Prostate gland (tissue), 2 donors: ENCODE results near the gene RPL27A. TPM values are rescaled to one million over a fixed set of nuclear protein-coding genes. Genes with fewer than 3 reads are reported as not detected.

Experiments used
- DNase-seq: peaks from one replicate; pipeline ENCODE4 v3.0.0-alpha.2; 2019; ENCODE audit warnings: low spot score
- H3K27ac ChIP-seq, 2 donors: fragments of 200-600 bp; sonication (generic); 2 replicates each; pipeline ENCODE4 v1.5.1; 2017 to 2019
- H3K27me3 ChIP-seq: fragments of 200-600 bp; sonication (generic); replicated peaks from 2 replicates; pipeline ENCODE4 v1.5.1; 2019; ENCODE audit not compliant: insufficient read depth
- H3K36me3 ChIP-seq, 2 donors: fragments of 200-600 bp; sonication (generic); 1 replicate in 1 of 2; 2 replicates in 1 of 2; pipeline versions ENCODE4 v1.5.1 to v1.8.1; 2017 to 2019
- H3K4me1 ChIP-seq: fragments of 200-600 bp; sonication (generic); replicated peaks from 2 replicates; pipeline ENCODE4 v1.5.1; 2019
- H3K4me3 ChIP-seq, 2 donors: fragments of 200-600 bp; sonication (generic); 2 replicates each; pipeline ENCODE4 v1.5.1; 2017 to 2019
- H3K9me3 ChIP-seq: fragments of 200-600 bp; sonication (generic); 2 replicates; pipeline ENCODE4 v1.5.1; 2017
- POLR2A ChIP-seq: fragments of 450-650 bp; IDR thresholded peaks from one replicate; pipeline ENCODE4 v1.6.1; 2016; ENCODE audit warnings: antibody characterized with exemption, mild to moderate bottlenecking
- POLR2AphosphoS5 ChIP-seq: sonication (generic); formaldehyde crosslinking; IDR thresholded peaks from one replicate; pipeline ENCODE4 v1.6.1; 2017; ENCODE audit warnings: antibody characterized with exemption
- WGBS: methylation state at CpG from one replicate; pipeline ENCODE4 v1.1.5; 2018; 5-methylcytosine and 5-hydroxymethylcytosine counted together
- intact Hi-C: fragments of 100-400 bp; cut with DNase I; formaldehyde crosslinking; loops from one replicate; pipeline ENCODE4 v1.14.2; 2022
- total RNA-seq, 2 donors: library from RNA; depleted of rRNA; stranded (reverse); fragments of >200 nt; gene quantifications; one replicate each; pipeline ENCODE4 v1.1.0, GENCODE V29; 2016
- TF ChIP-seq, protein P1 (sequence below), 4 experiments: fragments of 200-600 bp in 2 of 4; fragments of 450-650 bp in 2 of 4; sonication (generic) in 2 of 4; IDR thresholded peaks; 1 replicate in 3 of 4; 2 replicates in 1 of 4; pipeline ENCODE4 v1.5.1; 2016 to 2019; ENCODE audit warnings: antibody characterized with exemption in 4 of 4, mild to moderate bottlenecking in 2 of 4, moderate library complexity in 2 of 4

RPL27A gene
- total RNA-seq, 2 donors from 2014 or later = 693 to 1,360 TPM

- Histone ChIP-seq H3K4me1 (no peaks in the 10 kb centered on the region), H3K27me3 (no peaks in the 10 kb centered on the region), H3K36me3 (no peaks in the 10 kb centered on the region), H3K9me3 (no peaks in the 10 kb centered on the region), H3K4me3 (no peak overlapping the region), H3K27ac (no peak overlapping the region)
- DNase-seq = no peak
- WGBS = 39% methylated on average over 5 of the region's 5 CpGs
- TF ChIP-seq, protein P1, sequence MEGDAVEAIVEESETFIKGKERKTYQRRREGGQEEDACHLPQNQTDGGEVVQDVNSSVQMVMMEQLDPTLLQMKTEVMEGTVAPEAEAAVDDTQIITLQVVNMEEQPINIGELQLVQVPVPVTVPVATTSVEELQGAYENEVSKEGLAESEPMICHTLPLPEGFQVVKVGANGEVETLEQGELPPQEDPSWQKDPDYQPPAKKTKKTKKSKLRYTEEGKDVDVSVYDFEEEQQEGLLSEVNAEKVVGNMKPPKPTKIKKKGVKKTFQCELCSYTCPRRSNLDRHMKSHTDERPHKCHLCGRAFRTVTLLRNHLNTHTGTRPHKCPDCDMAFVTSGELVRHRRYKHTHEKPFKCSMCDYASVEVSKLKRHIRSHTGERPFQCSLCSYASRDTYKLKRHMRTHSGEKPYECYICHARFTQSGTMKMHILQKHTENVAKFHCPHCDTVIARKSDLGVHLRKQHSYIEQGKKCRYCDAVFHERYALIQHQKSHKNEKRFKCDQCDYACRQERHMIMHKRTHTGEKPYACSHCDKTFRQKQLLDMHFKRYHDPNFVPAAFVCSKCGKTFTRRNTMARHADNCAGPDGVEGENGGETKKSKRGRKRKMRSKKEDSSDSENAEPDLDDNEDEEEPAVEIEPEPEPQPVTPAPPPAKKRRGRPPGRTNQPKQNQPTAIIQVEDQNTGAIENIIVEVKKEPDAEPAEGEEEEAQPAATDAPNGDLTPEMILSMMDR (IDR thresholded peaks at IDR 0.05) = no peak
- no peak for TF ChIP-seq POLR2AphosphoS5
- no peak for TF ChIP-seq POLR2A
- intact Hi-C loops = no loop called here
These were observed 42.2 kb upstream of the RPL27A start for GRCh38 chr11:8640267-8640906.

DNA sequence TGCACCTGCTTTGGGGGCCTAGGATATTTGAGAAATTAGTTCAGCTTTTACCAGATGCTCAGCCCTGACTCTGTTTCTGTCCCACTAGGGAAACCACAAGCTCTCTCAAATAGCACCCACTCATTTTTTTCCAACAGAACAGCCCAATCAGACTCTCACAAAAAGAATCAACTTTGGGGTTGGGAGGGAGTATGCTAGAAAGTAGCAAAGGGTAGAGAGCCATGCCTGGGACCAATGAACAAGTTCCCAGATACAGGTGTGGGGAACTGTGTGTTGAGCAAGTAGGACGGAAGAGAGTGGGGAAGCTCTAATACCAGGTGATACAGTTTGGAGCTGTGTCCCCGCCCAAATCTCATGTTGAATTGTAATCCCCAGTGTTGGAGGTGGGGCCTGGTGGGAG, 41.3 kb upstream of the RPL27A start:
- H3K4me1 ChIP-seq = no peaks in the 10 kb centered on the region
- H3K4me3 ChIP-seq = no peak overlapping the region
- DNase-seq = no peak
- no peak overlapping the region for H3K27ac ChIP-seq
- TF ChIP-seq, protein P1 (IDR thresholded peaks at IDR 0.05) = no peak
- TF ChIP-seq POLR2AphosphoS5 (no peak), POLR2A (no peak)
- H3K27me3 ChIP-seq = no peaks in the 10 kb centered on the region
- H3K9me3 ChIP-seq = no peaks in the 10 kb centered on the region
- H3K36me3 ChIP-seq = no peaks in the 10 kb centered on the region
- WGBS = 100% methylated on average over 2 of the region's 2 CpGs
- intact Hi-C loops = no loop called here

DNA sequence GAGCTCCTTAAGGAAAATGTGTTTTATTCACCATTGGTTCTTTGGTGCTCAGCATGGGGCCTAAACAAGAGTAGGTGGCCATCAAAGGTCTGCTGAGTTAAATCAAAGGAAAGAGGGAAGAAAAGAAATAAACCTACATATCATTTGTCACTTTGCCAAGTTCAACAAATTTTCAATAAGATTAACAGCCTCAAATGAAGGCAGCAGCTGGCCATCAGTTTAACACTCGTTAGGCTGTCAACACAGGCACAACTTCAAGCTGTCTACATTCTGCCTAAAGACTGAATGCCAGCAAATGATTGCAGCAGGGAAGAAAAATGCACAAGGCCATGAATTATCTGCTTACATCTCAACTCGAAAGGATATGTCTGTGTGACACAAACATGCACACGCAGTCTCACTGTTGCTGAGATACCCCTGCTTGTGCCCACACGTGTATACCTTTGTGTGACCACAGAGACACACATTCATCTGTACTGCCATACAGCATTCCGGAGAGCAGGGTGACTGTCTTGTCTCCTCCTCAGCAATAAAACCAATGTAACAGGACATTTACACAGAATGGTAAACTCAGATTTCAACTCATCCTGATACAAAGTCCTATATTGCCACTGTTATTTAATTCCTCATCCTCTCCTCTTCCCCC, 40.3 kb upstream of the RPL27A start:
- DNase-seq = no peak
- no peaks in the 10 kb centered on the region for H3K36me3 ChIP-seq
- TF ChIP-seq POLR2AphosphoS5 (no peak), POLR2A (no peak)
- TF ChIP-seq, protein P1 (IDR thresholded peaks at IDR 0.05) = no peak
- no peak overlapping the region for H3K27ac ChIP-seq
- no peaks in the 10 kb centered on the region for H3K9me3 ChIP-seq
- intact Hi-C loops = no loop called here
- H3K4me3 ChIP-seq = no peak overlapping the region
- WGBS = 62% methylated on average over 5 of the region's 5 CpGs
- no peaks in the 10 kb centered on the region for H3K27me3 ChIP-seq
- H3K4me1 ChIP-seq = no peaks in the 10 kb centered on the region

DNA sequence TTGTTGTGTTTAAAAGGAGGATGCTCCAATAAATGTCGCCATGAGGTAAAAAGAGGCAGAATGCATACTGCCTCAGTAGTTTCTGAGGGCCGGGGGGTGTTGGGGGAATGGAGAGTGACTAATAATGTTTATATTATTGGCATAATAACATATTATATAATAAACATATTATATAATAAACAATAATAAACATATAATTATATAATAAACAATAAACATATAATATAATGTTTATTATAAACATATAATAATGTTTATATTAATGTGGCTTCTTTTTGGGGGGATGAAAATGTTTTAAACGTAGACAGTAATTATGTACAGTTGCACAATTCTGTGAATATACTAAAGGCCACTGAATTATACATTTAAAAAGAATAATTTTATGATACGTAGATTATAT, 35.7 kb upstream of the RPL27A start:
- no peaks in the 10 kb centered on the region for H3K9me3 ChIP-seq
- TF ChIP-seq POLR2A = no peak
- TF ChIP-seq, protein P1 (IDR thresholded peaks at IDR 0.05) = no peak
- no peak for TF ChIP-seq POLR2AphosphoS5
- peaks cover 0 to 7% of the 10 kb centered on the region in 2 donors for H3K36me3 ChIP-seq
- intact Hi-C loops = no loop called here
- no peaks in the 10 kb centered on the region for H3K4me1 ChIP-seq
- 96% methylated on average over 4 of the region's 4 CpGs for WGBS
- DNase-seq = no peak
- no peaks in the 10 kb centered on the region for H3K27me3 ChIP-seq
- no peak overlapping the region for H3K4me3 ChIP-seq
- no peak overlapping the region for H3K27ac ChIP-seq

GRCh38 chr11:8649361-8649760, 33.2 kb upstream of the RPL27A start:
- H3K36me3 ChIP-seq = peaks cover 0 to 7% of the 10 kb centered on the region in 2 donors
- WGBS = 86% methylated on average over 2 of the region's 2 CpGs
- TF ChIP-seq, protein P1 (IDR thresholded peaks at IDR 0.05) = no peak
- TF ChIP-seq POLR2A (no peak), POLR2AphosphoS5 (no peak)

More at GRCh38 chr11:8649361-8649760, 33.2 kb upstream of the RPL27A start:
- no peak for DNase-seq
- no peaks in the 10 kb centered on the region for H3K4me1 ChIP-seq
- H3K27ac ChIP-seq = no peak overlapping the region
- no peaks in the 10 kb centered on the region for H3K27me3 ChIP-seq
- H3K4me3 ChIP-seq = no peak overlapping the region
- intact Hi-C loops = no loop called here
- no peaks in the 10 kb centered on the region for H3K9me3 ChIP-seq
